ENCODE data around the gene NCBP3. TPM values are rescaled to one million over a fixed set of nuclear protein-coding genes. Genes with fewer than 3 reads are reported as not detected.

Gene NCBP3
- total RNA-seq, 2 experiments from 2014 or later, result 46.3 to 48.7 TPM

DNA sequence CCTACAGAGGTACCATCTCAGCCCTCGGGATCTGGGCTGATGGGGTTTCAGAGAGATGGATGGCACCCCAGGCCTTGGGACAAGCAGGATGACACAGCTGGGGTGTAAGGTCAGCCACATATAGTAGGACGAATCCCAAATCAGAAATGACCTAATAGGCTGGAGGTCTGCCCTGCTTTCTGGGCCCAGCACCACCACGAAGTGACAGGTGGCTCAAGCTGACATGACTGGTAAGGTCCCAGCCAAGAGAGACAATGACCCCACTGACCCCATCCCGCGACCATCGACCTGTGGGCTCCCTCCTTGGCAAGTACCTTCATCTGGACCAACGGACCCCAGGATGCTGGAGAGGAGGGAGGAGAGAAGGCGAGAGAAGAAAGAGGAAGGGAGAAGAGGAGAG lies 31.2 kb upstream of the NCBP3 start:
- Mint-ChIP-seq H3K36me3 (no peaks in the 10 kb centered on the region), H3K27me3 (no peaks in the 10 kb centered on the region), H3K27ac (no peak overlapping the region), H3K4me1 (no peaks in the 10 kb centered on the region), H3K9me3 (ENCODE audit: low read depth) (no peaks in the 10 kb centered on the region), H3K4me3 (no peak overlapping the region)
- ATAC-seq (no peak), DNase-seq (no peak)
- CTCF ChIA-PET, result interaction anchor here (0.6 to 1.5 kb wide), 2 partner anchors 14 to 131 kb away, joined by 3 to 5 read pairs; no protein-coding TSS in a partner anchor

DNA sequence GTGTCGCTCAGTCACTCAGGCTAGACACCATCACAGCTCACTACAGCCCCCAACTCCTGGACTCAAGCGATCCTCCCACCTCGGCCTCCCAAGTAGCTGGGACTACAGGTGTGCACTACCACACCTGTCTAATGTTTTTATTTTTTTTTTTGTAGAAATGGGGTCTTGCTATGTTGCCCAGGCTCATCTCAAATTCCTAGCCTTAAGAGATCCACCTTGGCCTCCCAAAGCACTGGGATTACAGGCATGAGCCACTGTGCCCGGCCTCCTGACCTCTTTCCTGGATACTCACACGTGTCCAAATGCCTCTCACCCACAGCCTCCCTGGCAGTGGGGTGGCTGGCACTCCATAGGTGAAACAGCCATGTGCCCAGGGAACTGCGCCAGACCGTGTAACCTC lies 29.3 kb upstream of the NCBP3 start:
- DNase-seq (no peak), ATAC-seq (no peak)
- Mint-ChIP-seq H3K4me1 (peaks cover 6% of the 10 kb centered on the region), H3K27ac (no peak overlapping the region), H3K27me3 (no peaks in the 10 kb centered on the region), H3K4me3 (no peak overlapping the region), H3K36me3 (no peaks in the 10 kb centered on the region), H3K9me3 (ENCODE audit: low read depth) (no peaks in the 10 kb centered on the region)
- CTCF ChIA-PET, result no interaction called here

DNA sequence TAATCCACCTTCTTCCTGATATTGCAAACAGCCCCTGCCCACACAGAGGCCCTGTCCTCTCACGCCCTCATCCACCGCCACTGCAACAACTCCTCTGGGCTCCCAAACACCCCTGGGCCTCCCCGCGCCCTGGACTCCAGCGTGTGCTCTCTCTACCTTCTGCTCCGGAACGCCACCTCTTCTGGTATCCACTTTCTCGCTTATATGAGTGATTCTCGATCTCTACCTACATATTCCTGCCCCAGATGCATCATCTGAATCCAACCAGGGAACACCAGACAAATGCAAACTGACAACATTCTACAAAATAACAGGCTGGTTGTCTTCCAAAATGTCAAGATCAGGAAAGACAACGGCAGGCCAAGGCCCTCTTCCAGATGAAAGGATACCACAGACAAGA lies 27.8 kb upstream of the NCBP3 start:
- Mint-ChIP-seq H3K4me1 (peaks cover 6% of the 10 kb centered on the region), H3K27me3 (no peaks in the 10 kb centered on the region), H3K4me3 (no peak overlapping the region), H3K27ac (no peak overlapping the region), H3K9me3 (ENCODE audit: low read depth) (no peaks in the 10 kb centered on the region), H3K36me3 (no peaks in the 10 kb centered on the region)
- CTCF ChIA-PET, result interaction anchor here (1.4 kb wide), 1 partner anchor 11 kb away, joined by 3 read pairs; no protein-coding TSS in a partner anchor
- no peak for DNase-seq
- no peak for ATAC-seq

DNA sequence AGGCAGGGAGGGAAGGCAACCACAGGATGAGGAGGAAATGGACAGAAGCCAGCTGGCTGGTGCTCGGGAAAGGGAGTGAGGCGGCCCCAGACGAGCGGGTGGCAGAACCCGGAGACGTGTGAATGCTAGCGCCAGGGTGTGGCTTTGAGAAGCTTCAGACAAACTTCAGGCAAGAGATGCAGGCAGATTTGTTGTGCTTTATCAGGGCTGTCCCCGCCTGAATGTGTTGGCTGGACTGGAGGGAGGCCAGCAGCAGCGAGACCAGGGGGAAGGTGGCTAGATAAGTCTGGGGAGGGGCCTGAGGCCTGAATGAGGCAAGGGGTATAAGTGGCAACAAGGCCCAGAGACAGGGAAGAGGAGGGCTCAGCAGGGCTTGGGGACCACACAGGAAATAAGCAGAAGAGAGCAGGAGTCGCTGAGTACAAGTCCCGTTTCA lies 24.8 kb upstream of the NCBP3 start:
- CTCF ChIA-PET, result no interaction called here

DNA sequence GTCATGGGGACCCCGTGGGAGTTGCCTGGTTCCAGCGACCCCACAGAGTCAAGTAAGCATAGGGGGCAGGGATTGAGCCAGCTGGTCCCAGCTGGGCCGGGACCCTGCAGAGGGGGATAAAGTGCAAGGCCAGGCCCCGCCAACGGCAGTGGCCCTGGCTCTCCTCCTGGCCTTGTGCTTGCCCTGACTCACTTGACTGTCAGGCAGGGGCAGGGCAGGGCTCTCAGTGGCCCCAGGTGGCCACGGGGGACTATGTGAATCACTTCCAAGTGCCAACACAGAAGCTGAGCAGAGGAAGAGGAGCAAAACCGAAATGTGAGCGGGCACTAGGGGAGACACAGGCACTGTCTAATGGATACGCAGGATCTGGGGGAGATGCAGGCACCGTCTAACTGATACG lies 21.6 kb upstream of the NCBP3 start:
- DNase-seq, result no peak
- H3K27me3 Mint-ChIP-seq, result no peaks in the 10 kb centered on the region
- H3K4me1 Mint-ChIP-seq, result peaks cover 6% of the 10 kb centered on the region
- H3K9me3 Mint-ChIP-seq (ENCODE audit: low read depth), result no peaks in the 10 kb centered on the region
- no peak for ATAC-seq
- H3K27ac Mint-ChIP-seq, result no peak overlapping the region
- no peaks in the 10 kb centered on the region for H3K36me3 Mint-ChIP-seq
- no peak overlapping the region for H3K4me3 Mint-ChIP-seq
- CTCF ChIA-PET, result interaction anchor here (2.0 kb wide), 1 partner anchor 47 kb away, joined by 4 read pairs; no protein-coding TSS in a partner anchor

More for the DNA sequence above, 24.8 kb upstream of the NCBP3 start:
- ATAC-seq (peak; percentile 72), DNase-seq (no peak)
- Mint-ChIP-seq H3K36me3 (no peaks in the 10 kb centered on the region), H3K4me3 (no peak overlapping the region), H3K27ac (peak overlapping the region; percentile 74), H3K4me1 (peaks cover 6% of the 10 kb centered on the region), H3K27me3 (no peaks in the 10 kb centered on the region), H3K9me3 (ENCODE audit: low read depth) (no peaks in the 10 kb centered on the region)

DNA sequence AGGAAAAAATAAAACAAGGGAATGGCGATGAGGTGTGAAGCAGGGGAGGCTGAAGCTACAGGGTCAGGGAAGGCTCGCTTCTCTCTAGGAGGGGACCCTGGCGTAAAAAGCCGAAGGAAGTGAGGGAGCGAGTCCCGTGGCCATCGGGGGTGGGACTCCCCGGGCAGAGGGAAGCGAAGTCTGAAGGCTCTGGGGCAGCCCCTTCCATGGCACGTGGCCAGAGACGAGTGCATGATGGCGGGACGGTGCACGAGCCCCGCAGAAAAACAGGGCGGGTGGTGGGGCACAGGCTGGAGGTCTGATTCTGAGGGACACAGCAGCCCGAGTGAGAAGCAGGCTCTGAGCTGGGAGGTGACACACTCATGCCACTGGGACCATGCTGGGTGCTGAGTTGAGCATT lies 21.1 kb upstream of the NCBP3 start:
- Mint-ChIP-seq H3K4me1 (peaks cover 6% of the 10 kb centered on the region), H3K9me3 (ENCODE audit: low read depth) (no peaks in the 10 kb centered on the region), H3K4me3 (no peak overlapping the region), H3K36me3 (no peaks in the 10 kb centered on the region), H3K27me3 (no peaks in the 10 kb centered on the region), H3K27ac (no peak overlapping the region)
- CTCF ChIA-PET, result interaction anchor here (2.0 kb wide), 1 partner anchor 47 kb away, joined by 4 read pairs; no protein-coding TSS in a partner anchor
- ATAC-seq (no peak), DNase-seq (no peak)

DNA sequence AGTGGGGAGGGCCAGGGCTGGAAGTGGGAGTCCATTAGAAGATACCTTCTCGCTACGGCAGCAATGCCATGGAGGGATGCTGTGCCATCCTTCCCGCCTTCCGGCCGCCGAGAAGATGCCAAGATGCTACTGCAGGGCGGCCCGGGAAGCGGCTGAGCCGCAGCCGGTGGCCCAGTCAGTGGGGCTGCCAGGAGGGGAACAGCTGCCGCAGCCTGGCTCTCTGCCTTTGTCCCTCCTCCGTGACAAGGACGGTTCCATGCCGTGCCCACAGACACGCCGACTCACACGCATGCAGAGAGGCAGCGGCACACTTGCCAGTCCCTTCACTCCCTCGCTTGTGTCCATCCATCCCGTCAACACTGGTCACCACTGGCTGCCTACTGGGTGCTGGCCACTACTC lies 20.2 kb upstream of the NCBP3 start:
- DNase-seq (no peak), ATAC-seq (no peak)
- CTCF ChIA-PET, result interaction anchor here (2.0 kb wide), 1 partner anchor 48 kb away, joined by 4 read pairs; no protein-coding TSS in a partner anchor
- Mint-ChIP-seq H3K4me1 (peaks cover 6% of the 10 kb centered on the region), H3K4me3 (no peak overlapping the region), H3K9me3 (ENCODE audit: low read depth) (no peaks in the 10 kb centered on the region), H3K27ac (no peak overlapping the region), H3K36me3 (no peaks in the 10 kb centered on the region), H3K27me3 (no peaks in the 10 kb centered on the region)

DNA sequence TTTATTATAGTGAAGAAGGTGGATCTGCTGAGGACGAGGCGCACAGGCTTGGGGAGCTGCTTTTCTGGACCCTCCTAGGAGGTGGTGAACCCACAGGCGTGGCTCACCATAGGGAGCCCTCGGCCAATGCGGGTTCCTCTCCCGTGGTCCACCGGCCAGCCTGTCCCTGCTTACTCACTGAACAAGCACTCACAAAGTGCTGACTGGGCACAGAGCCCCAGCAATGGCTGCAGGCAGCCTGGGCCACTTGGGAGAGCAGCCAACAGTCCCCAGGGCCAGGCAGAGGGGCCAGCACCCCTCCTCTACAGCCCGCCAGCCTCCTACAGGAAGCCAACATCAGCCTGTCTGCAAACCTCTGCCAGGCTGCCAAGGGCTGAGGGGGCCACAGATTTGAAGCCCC lies 19.1 kb upstream of the NCBP3 start:
- Mint-ChIP-seq H3K9me3 (ENCODE audit: low read depth) (no peaks in the 10 kb centered on the region), H3K27me3 (no peaks in the 10 kb centered on the region), H3K27ac (no peak overlapping the region), H3K4me1 (no peaks in the 10 kb centered on the region), H3K4me3 (no peak overlapping the region), H3K36me3 (no peaks in the 10 kb centered on the region)
- DNase-seq, result no peak
- CTCF ChIA-PET, result interaction anchor here (1.0 to 2.7 kb wide), 8 partner anchors 9 to 209 kb away, joined by 3 to 18 read pairs (median 6); partner anchors contain the start of genes CAMKK1 and NCBP3
- no peak for ATAC-seq

DNA sequence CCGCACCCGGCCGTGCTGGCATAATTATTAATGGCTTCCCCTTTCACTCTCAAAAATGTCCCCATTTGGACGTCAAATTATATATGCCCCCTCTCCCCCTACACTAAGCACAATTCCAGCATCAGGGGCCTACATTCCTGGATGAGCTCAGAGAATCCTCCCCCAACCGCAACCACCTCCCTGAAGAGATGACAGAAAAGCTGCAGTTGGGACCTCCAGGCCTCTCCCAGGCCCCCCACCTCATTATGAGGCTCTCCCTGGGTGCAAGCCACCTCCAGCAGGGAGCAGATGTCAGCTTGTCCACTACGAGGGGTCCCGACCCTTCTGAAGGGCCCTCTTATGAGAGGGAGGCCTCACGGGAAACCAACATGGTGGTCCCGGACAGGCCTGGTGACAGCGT lies 18.5 kb upstream of the NCBP3 start:
- no peaks in the 10 kb centered on the region for H3K9me3 Mint-ChIP-seq (ENCODE audit: low read depth)
- no peak overlapping the region for H3K27ac Mint-ChIP-seq
- CTCF ChIA-PET, result interaction anchor here (1.0 to 2.7 kb wide), 12 partner anchors 12 to 210 kb away, joined by 3 to 18 read pairs (median 6); partner anchors contain the start of genes CAMKK1 and NCBP3
- ATAC-seq, result no peak
- H3K36me3 Mint-ChIP-seq, result no peaks in the 10 kb centered on the region
- no peak overlapping the region for H3K4me3 Mint-ChIP-seq
- H3K27me3 Mint-ChIP-seq, result no peaks in the 10 kb centered on the region
- no peak for DNase-seq
- H3K4me1 Mint-ChIP-seq, result no peaks in the 10 kb centered on the region

DNA sequence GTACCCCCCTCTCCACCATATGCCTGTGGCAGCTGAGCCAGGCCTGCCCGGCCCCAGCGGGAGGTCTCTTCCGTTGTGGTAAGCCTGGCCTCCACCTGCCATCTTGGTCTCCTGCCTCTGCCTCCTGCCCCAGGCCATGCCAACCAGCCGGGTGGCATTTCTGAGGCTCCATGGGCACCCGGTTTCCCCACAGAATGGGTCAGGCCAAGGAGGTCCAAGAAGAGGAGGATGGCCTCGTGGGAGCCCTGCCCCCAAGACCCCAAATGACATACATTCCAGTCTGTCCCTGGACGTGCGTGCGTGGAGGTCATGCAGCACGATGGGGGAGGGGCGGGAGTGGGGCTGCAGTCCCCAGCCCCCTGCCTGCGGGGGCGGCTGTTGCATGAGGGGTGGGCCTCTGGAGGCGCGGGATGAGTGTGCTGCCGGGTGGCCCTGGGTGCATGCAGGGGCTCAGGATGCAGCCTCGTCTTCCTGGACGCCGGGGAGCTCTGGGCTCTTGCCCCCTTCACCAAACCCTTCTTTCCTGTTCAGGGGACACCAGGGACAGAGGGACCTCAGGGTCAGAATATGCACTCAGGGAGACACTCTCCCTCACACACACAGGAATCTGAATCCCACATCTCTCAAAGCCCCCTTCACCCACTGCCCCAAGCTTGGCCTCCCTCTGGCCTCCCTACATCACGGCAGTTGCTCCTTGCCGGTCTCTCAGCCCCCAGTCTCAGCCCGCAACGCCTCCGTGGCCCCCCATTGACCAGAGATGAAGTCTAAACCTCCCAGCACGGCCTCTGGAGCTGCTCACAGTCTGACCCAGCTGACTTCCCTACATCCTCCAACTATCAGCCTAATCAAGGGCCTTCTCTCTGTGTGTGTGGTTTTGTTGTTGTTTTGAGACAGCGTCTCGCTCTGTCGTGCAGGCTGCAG lies 16.0 kb upstream of the NCBP3 start:
- no peak overlapping the region for H3K27ac Mint-ChIP-seq
- CTCF ChIA-PET, result interaction anchor here (0.9 to 2.7 kb wide), 2 partner anchors 45 to 51 kb away, joined by 4 to 18 read pairs; no protein-coding TSS in a partner anchor
- H3K4me1 Mint-ChIP-seq, result no peaks in the 10 kb centered on the region
- no peak for DNase-seq
- no peaks in the 10 kb centered on the region for H3K27me3 Mint-ChIP-seq
- H3K9me3 Mint-ChIP-seq (ENCODE audit: low read depth), result no peaks in the 10 kb centered on the region
- H3K36me3 Mint-ChIP-seq, result no peaks in the 10 kb centered on the region
- no peak for ATAC-seq
- H3K4me3 Mint-ChIP-seq, result no peak overlapping the region

DNA sequence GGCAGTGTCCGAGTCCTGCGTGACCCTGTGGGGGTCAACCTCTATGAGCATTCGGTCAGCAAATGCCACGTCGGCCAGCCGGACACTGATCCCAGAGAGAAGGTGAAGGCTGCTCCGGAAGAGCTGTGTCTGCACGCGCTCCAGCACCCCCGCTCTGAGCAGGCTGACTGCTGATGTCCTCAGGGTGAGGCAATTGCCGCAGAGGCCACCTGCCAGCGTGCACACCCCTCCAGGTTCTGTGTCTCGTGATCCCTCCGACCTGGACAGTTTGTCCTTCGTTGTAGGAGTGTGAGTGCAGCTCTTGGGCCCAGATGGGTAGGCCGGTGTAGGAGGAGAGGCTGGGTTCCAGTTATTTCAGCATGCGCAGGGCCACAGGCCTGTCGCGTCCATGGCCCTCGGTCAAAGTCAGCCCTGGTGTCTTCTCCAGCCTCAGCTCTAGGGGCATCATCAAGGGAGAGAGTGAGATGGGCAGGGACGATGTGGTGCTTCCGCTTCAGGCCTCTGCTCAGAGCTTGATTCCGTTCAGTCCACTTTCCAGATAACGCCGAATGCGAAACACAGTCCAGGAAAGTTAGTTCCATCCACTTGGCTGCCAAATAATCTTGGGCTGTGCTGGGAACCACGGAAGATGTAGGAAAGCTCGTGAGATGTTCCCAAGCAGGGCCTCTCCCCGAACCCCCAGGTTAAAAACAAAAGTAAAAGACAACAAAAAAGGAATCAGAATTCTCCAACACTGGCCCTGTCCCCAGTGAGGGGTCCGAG lies 15.1 kb upstream of the NCBP3 start:
- Mint-ChIP-seq H3K27me3 (no peaks in the 10 kb centered on the region), H3K4me3 (no peak overlapping the region), H3K27ac (no peak overlapping the region), H3K4me1 (no peaks in the 10 kb centered on the region), H3K36me3 (no peaks in the 10 kb centered on the region), H3K9me3 (ENCODE audit: low read depth) (no peaks in the 10 kb centered on the region)
- CTCF ChIA-PET, result interaction anchor here (0.7 to 1.3 kb wide), 2 partner anchors 11 to 1545 kb away, joined by 3 to 4 read pairs; no protein-coding TSS in a partner anchor
- DNase-seq, result no peak
- no peak for ATAC-seq

DNA sequence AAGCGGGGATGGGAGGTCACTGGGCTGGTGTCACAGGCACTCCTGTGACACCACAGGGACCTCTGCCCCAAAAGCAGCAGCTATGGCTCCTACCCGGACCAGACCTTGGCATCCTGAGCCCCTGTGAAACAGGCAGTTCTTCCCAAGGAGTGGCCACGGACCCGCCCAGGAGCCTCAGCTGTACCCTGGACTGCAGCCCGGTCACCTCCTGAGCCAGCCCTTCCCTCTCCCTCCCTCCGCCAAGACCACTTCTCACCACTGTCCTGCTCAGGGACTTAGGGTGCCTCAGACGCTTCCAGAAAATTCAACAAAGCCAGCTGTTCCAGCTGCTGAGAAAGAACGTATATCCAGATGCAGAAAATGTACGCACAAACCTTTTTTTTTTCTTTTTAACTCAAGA lies 13.9 kb upstream of the NCBP3 start:
- Mint-ChIP-seq H3K4me3 (no peak overlapping the region), H3K4me1 (no peaks in the 10 kb centered on the region), H3K27ac (no peak overlapping the region), H3K36me3 (no peaks in the 10 kb centered on the region), H3K27me3 (peaks cover under 1% of the 10 kb centered on the region), H3K9me3 (ENCODE audit: low read depth) (no peaks in the 10 kb centered on the region)
- CTCF ChIA-PET, result interaction anchor here (1.3 kb wide), 1 partner anchor 10 kb away, joined by 4 read pairs; no protein-coding TSS in a partner anchor
- ATAC-seq (no peak), DNase-seq (no peak)
